K562 (cell line): ENCODE results near the gene TRAPPC4. TPM values are rescaled to one million over a fixed set of nuclear protein-coding genes. Genes with fewer than 3 reads are reported as not detected.
A peak's percentile ranks its signal among the peaks of the same experiment; 100 is the strongest.

Source experiments
- CHD7 ChIP-seq: fragments of 200-600 bp; sonication (generic); IDR thresholded peaks from one replicate; pipeline ENCODE4 v1.6.1; 2012; ENCODE audit warnings: mild to moderate bottlenecking, low read depth, low read length, inconsistent platforms
- ILK ChIP-seq: fragments of 450-650 bp; IDR thresholded peaks from 2 replicates; pipeline ENCODE4 v1.6.1; 2016; ENCODE audit warnings: missing genetic modification characterization, low read depth, mild to moderate bottlenecking, missing compliant biosample characterization, moderate library complexity, borderline replicate concordance
- KAT7 ChIP-seq: sonication (generic); formaldehyde crosslinking; IDR thresholded peaks from 2 replicates; pipeline ENCODE4 v1.8.0; 2022; ENCODE audit warnings: missing genetic modification reagents, mild to moderate bottlenecking, borderline replicate concordance
- RAD21 ChIP-seq, 2 experiments: fragments of 250-450 bp in 1 of 2; fragments of 450-650 bp in 1 of 2; sonication (Bioruptor Pico) in 1 of 2; formaldehyde crosslinking in 1 of 2; IDR thresholded peaks in 1 of 2; conservative IDR thresholded peaks in 1 of 2; 2 replicates each; pipeline versions ENCODE4 v1.4.0 to v1.8.0; 2020 to 2022; ENCODE audit warnings: mild to moderate bottlenecking in 2 of 2, moderate library complexity in 1 of 2
- SMARCC2 ChIP-seq: fragments of 450-650 bp; IDR thresholded peaks from 2 replicates; pipeline ENCODE4 v1.6.1; 2017; ENCODE audit warnings: antibody characterized with exemption, moderate library complexity, mild to moderate bottlenecking, low read depth
- STAT5A ChIP-seq: IDR thresholded peaks from 2 replicates; pipeline ENCODE4 v1.6.1; 2012; ENCODE audit warnings: low read length, inconsistent platforms, borderline replicate concordance
- ZNF318 ChIP-seq, 2 experiments: fragments of 450-650 bp; IDR thresholded peaks; 2 replicates each; pipeline ENCODE4 v1.6.1; 2016; ENCODE audit warnings: mild to moderate bottlenecking in 2 of 2, borderline replicate concordance in 1 of 2, low read depth in 1 of 2, moderate library complexity in 1 of 2
- polyA plus RNA-seq, 8 experiments: library from polyadenylated mRNA; depleted of rRNA in 4 of 8; stranded (reverse) in 5 of 8; unstranded in 3 of 8; fragments of >200 nt; fragmentation: Nextera tagmentation in 2 of 8; fragmentation: Illumina TruSeq in 1 of 8; extraction: Ambion mirVana in 2 of 8; extraction: Trizol in 1 of 8; gene quantifications; 2 replicates each; pipeline versions ENCODE4 v1.2.1 to v1.2.3, GENCODE V29; 2011 to 2014; ENCODE audit warnings: inconsistent platforms in 1 of 8, missing spikeins in 1 of 8
- total RNA-seq, 7 experiments: library from RNA; depleted of rRNA in 6 of 7; stranded (reverse); fragments of >200 nt in 6 of 7; fragmentation: Illumina TruSeq in 2 of 7; extraction: Trizol in 2 of 7; gene quantifications; 2 replicates each; pipeline versions ENCODE4 v1.2.1 to v1.2.3, GENCODE V29; 2011 to 2021; ENCODE audit warnings: low replicate concordance in 1 of 7

The TRAPPC4 gene
- total and polyA plus RNA-seq, 9 of the 15 experiments (the other 6 are each of a cell fraction or from before 2014, with no cell fraction given), result 121 to 524 (median 142) TPM

GRCh38 chr11:118979434-118979833, 39.1 kb upstream of the TRAPPC4 start (continued):
- TF ChIP-seq CHD7 (no peak), RAD21 (CRISPR knock-in tag; conservative IDR thresholded peaks at IDR 0.05 in 1 of 2, IDR thresholded peaks at IDR 0.05 in 1 of 2) (no peak), ZNF318 (IDR thresholded peaks at IDR 0.05; ENCODE audit: borderline replicate concordance in 1 of 2, low read depth in 1 of 2) (no peak), ILK (tag) (no peak), KAT7 (0 out of 2 replicates have a peak, but pooled peaks have one; percentile 5), STAT5A (no peak), SMARCC2 (0 out of 2 replicates have a peak, but pooled peaks have one; percentile 30)
